CD4-positive, alpha-beta T cell treated with Interleukin-21 for 1 hour (primary cell): ENCODE data around the gene EN2.

Experiments used
- DNase-seq: peaks from one replicate; pipeline ENCODE4 v3.0.0-alpha.2; 2020

EN2 gene

GRCh38 chr7:155465761-155466141 lies 7.8 kb downstream of the EN2 start:
- DNase-seq = no peak

DNA sequence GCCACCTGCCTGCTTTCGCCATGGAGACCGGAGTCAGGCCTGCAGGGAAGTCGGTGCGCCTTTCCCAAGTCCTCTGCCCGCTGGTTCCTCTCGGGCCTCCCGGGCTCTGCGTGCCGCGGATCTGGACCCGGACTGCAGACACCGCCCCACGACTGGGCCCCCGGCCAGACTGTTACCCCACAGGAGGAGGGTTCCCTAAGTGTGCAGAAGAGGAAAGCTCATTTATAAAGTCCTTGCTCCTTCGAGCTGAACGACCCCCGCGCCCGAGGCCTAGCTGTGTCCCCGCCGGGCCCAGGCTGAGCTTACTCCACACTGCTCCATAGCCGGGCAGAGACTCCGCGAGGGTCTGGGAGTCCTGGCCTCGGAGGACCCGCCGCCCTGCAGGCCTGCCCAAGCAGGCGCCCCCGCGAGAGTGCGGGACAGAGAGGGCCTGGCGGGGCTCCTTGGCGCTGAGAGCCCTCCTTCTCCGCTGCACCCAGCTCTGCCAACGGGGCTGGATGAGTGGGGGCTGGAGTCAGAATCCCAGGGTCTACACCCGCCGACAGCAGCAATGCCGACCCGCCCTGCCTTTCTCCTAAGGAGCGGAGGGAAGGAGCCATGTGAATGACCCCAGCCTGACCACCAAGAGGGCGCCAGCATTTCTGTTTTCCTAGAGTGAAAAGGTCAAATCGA lies 8.3 kb downstream of the EN2 start:
- no peak for DNase-seq

DNA sequence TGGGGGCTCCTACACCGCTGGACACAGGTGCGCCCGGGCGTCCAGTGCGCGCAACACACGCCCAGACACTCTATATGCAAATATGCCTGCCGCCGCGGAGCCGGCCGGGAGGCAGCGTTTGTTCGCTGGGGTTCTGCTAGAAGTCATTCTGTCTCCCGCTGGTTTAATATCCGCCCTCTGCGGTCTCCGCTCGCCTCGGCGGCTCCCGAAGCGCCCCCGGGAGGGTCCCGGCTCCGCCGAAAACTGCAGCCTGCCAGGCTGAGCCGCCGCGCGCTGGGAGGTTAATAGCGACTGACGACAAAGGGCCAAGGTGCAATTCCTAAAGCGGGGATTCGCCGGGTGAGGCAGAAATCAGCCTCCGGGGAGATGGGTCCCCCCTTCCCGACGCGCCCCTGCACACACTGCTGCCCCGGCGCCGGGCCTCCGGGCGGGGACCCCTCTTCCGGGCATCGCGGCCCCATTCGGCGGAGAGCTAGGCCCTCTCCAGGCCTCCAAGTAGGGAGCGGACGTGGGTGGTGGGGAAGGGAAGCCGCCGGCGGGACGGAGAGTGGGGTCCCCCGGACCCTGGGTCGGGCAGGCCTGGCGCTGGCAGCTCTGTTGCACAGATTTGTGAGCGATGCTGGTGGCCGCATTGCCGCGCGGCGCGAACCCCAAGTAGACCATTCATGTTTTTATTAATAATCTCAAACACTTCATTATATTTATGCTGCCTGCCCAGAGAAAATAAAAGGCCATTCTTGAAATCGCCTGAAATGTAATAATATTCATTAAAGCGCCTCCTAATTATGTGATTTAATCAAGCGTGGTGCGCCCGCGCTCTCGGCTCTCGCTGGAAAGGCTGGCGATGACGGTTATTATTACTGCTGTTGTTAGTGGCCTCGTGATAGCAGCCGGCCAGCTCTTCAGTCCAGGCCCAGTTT lies 9.1 kb downstream of the EN2 start:
- no peak for DNase-seq

DNA sequence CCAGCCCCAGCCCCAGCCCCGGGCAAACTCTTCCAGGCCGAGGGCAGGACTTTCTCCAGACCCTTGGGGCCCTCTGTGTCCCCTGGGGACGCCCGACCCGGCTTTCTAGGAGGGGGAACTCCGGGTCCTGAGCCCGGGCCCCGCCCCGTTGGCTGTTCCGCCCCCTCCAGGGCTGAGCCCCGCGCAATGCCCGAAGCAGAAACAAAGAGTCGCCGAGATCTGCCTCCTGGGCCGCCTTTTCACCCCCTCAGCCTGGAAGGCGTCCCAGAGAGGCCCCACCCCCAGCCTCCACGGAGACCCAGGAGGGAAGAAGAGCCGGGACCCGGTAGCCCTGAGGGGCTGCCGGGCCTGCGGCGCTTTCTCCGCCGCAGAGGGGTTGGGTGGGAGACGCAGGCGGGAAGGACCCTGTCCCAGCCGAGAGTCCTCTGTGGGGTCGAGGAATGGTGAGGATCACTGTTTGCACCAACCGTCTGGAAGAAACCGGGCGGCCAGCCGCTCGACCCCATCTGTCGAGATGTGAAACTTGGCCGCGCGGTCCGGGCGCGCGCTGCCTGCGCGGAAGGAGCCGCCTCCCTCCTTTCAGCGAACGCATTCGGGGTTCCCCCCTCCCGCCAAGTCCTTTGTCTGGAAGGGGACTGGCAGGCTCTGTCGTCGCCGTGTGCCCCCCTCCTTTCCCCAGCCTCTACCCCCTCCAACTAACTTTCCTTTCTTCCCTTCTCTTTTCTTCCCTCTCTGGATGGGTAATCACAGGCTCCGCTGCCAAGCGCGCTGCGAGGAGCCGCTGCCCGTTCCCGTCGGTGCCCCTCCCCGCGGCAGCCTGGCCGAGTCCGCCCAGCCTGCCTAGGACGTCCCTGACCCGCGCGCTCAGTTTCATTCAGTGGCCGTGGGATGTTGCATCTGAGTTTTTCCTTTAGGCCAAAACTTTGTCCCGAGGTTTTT lies 10.2 kb downstream of the EN2 start:
- no peak for DNase-seq

GRCh38 chr7:155468785-155469148 lies 10.8 kb downstream of the EN2 start:
- no peak for DNase-seq

GRCh38 chr7:155469311-155470185 lies 11.6 kb downstream of the EN2 start:
- no peak for DNase-seq

DNA sequence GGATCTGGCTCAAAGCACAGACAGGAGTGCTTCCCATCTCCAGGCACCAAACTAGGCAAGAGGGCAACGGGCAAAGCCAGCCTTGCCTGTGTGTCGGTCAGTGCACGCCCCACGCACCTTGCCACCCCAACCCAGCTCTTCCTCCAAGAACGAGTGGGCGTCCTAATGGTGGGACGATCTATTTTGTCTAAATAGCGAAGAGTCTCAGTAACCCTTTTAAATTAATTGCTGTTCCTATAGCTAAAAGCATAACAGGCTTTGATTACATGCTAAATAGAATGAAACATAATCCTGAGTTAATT lies 12.2 kb downstream of the EN2 start:
- DNase-seq = no peak

DNA sequence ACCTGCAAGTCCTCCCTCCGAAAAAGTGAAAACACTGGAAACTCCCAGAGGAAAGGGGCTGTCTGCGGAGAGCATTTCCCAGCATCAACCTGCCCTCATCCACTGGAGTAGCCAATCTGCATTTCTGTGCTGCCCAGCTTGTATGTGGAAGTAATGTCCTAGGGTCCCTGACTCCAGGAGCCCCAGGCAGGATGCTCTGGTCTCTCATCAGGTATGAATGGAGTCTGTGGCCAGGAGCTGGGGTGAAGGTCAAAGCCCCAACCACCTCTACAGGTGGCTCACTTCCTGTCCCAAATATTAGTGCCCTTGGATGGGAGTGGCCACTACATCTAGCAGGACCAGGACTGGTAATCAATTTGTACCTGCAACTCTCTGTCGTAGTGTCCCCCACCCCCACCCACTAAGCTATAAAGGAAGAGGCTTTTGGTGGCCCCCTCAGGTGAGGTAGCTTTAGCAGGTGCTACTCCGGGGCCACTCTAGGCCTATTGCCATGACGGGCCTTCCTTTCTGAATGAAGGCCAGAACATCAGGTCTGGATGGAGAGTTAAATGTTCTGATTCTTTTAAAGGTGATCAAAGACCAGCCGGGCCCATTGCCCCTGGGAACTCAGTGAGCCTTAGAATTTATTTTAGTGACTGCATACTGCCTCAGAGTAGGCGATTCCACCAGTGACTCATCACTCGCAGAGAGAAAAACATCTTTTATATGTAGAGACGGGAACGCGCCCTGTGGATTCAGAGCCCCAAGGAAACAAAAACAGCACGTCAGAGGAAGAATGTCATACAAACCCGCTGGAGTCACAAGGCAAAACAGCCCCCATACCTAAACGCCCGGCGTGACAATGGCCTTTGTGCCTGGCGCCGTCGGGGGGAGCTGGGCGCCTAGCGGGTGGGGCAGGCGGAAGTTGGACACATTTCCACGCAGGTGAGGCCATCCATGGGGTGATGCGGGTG lies 13.0 kb downstream of the EN2 start:
- no peak for DNase-seq

DNA sequence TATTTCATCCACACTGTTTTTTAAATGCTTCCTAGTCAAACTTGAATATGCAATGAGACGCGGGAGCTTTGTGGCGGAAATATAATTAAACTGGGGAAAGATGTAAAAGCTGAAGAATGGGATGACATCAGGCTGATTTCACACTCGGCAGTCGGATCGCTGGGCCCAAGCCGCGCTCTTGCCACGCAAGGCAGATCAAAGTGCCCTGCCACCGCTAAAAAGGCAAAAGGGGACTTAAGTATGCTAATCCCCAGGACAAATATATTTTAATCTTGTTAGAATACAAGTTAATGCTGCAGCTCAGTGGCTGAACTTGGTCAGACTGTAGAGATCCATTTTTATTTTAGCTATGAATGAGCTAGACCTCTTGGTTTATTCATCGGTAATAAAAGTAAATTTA lies 13.8 kb downstream of the EN2 start:
- no peak for DNase-seq

- DNase-seq = no peak
Measured at GRCh38 chr7:155477476-155477875, 19.5 kb downstream of the EN2 start.

- DNase-seq = no peak
Measured at GRCh38 chr7:155481764-155482163, 23.8 kb downstream of the EN2 start.

DNA sequence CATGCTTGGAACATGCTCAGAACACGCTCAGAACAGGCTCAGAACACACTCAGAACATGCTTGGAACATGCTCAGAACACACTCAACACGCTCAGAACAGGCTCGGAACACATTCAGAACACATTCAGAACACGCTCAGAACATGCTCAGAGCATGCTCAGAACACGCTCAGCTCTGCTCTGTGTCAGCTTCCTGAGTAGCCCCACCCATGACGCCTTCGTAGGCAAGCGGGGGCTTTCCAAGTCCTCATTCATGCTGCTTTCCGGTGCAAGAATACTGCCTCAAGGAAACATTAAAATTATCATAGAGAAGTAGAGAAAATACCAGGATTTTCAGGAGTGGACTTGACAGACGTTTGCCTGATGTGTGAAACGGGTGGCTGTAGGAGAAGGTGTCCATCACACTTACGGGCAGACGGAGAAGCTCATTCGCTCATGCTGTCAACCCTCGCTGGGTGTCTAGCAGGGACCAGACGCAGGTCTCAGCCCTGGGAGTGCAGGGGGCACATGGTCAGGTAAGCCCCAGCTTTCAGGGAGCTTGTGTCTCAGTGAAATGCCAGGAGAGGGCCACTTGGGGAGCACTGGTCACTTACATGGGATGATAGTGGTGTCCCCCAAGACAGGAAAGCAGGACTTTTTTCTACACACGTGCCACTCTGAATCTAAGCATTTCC lies 24.7 kb downstream of the EN2 start:
- DNase-seq = no peak

DNA sequence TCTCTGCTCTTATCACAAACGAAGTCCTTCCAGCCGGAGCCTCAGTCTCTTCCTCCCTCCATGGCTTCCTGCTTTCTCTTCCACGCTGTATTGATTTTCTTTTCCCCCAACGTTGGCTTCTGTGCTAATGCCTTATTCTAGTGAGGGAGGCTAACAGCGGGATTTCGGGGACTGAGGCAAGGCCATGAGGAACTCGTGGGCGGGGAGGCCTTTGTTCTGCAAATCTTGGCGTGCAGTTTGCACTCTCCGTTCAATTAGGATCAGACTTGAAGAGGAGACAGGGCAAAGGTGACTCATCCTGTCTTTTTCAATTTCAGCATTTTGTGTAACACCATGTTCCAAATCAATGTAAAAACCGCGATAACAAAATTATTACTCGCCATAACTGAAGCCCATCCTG lies 25.3 kb downstream of the EN2 start:
- no peak for DNase-seq

- no peak for DNase-seq
Measured at GRCh38 chr7:155483868-155484325, 26.0 kb downstream of the EN2 start.

DNA sequence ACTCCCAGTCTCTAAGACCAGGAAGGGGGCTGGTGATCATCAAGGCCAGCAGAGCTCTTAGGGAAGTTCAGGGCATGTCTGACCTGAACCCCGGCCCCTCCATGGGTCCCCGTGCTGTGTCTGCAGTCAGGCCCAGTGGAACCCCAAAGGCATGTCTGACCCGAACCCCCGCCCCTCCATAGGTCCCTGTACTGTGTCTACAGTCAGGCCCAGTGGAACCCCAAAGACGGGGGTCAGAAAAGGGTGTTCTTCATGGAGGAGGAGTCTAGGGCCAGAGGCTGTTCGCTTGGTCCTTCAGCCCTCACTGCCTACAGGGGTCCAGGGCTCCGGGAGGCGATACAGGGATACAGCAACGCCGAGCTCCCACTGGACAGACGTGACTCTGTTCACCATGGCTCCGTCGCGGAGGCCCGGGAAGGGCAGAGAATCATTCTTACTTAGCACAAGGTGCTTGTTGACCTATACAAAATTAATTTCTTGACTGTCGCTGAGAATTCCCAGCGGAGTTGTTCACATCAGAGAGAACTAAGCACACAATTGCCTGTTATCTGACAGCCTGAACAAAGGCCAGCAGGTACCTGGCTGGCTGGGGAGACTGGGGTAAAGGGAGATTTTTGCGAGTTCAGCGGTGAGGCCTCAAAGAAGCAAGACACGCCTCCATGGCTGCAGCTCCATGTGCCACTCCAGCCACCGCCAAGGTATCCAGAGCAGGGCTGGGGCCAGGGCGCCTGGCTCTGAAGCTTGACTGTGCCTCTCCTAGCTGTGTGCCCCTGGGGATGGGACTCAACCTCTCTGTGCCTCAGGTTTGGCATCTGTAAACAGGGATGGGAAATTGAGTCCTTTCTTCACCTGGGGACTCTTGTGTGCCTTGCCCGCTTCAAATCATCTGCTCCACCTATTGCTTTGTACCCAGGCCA lies 26.8 kb downstream of the EN2 start:
- no peak for DNase-seq

DNA sequence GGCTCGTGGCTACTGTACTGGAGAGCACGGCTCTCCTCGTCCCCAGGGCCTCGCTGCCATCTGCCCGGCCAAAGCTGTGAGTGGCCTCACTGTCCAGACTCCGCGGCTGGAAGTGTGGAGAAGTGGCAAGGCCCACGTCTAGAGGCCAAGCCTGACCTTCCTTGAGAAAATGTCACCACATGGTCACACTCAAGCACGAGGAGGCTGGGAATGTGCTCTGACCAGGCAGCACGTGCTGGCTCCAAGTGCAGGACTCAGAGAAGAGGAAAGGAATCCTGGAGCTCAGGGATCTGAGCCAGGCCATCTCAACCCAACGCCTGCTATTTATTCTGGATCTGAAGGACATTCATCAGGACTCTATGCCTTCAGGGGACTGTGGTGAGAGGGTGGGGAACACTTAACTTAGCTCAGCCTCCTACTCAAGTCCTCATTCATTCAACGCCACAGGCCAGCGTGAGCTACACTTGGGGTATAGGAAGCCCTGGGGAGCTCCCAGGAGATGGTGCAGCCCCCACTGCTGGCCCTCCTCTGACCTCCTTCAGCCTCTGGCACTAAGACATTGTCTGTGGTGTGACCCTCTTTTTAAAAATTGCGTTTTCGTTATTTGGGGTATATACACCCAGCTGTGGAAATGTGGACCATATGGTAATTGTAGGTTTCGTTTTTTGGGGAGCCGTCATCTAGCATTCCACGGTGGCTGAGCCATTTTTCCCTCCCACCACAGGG lies 29.0 kb downstream of the EN2 start:
- no peak for DNase-seq

GRCh38 chr7:155487509-155488482 lies 29.9 kb downstream of the EN2 start:
- no peak for DNase-seq
